Renal cortex interstitium (tissue), 11 donors: Measurements from ENCODE around the gene PROSER1. TPM values are rescaled to one million over a fixed set of nuclear protein-coding genes. Genes with fewer than 3 reads are reported as not detected.

Experiments
- DNase-seq, 11 donors: peaks; one replicate each; pipeline ENCODE4 v3.0.0-alpha.2; 2013; ENCODE audit warnings: low read depth in 9 of 11, low spot score in 4 of 11; ENCODE audit errors: extremely low read depth in 1 of 11
- polyA plus RNA-seq, 3 donors: library from polyadenylated mRNA; unstranded; fragments of 120-200 nt; gene quantifications; one replicate each; pipeline ENCODE4 v1.2.1, GENCODE V29; 2013; ENCODE audit not compliant: insufficient read length in 3 of 3

The PROSER1 gene
- polyA plus RNA-seq, 3 donors = 38.7 to 44.7 (median 38.8) TPM

- DNase-seq = no peak
Observed at GRCh38 chr13:38970380-38971051, 67.4 kb downstream of the PROSER1 start.

GRCh38 chr13:38969187-38969586 lies 68.7 kb downstream of the PROSER1 start:
- DNase-seq = no peak

DNA sequence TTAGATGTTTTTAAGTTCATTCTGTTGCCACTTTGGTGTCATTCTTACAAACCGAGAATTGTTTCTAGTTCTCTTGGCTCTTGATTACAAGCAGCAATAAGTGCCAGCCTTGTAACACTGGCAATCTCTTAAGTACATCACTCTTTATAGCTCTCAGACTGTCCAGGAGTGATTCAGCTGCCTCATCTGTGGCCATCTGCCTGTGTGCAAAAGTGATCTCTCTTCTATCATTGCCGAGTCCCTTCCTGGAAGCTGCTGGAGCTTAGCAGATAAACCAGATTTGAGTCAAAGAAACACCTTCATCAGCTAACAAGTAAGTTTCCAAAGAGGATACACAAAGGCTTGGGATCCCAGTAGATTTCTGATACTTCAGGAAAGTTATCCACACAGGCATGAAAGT lies 70.4 kb downstream of the PROSER1 start:
- no peak for DNase-seq

DNA sequence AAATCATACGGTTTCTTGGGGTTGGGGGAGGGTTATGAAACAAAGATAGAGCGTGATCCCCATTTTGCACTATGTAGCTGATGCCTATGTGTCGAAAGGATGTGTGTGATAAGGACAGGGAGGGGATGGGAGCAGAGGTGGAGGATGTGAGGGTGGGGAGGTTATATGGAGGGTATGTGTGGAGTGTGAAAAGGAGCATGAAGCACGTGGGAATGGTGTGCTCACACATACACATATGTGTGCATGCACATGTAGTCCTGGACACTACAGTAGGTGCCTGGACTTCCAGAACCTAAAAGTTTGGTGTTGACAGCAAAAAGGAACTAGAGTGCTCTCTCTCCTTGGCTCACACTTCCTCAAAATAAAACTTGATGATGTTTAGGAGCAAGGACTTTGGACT lies 72.6 kb downstream of the PROSER1 start:
- DNase-seq = no peak

DNA sequence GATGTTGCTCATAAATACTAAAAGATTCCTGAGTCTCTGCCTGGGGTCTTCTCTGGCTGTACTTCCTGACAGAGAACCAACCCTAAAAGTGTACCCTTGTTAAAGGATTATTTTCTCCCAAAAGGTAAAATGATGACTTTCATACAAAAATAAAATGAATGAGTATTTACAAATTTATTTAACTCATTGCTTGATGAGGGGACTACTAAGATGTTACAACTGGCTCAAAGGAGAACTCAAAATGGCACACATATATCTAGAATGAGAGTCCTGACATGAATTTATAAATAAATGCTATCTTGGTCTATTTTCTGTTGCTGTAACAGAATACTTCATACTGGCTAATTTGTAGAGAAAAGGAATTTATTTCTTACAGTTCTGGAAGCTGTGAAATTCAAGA lies 77.7 kb downstream of the PROSER1 start:
- DNase-seq = no peak

Other genes starting within 250 kb of the PROSER1 start
- not detected for gene STOML3, start 47.3 kb downstream of the PROSER1 start, polyA plus RNA-seq
- gene NHLRC3, start 367 bp upstream of the PROSER1 start, polyA plus RNA-seq = 10 to 100 TPM; 34.7 to 75.1 (median 45.5) TPM